ENCODE data around the gene GPX2. TPM values are rescaled to one million over a fixed set of nuclear protein-coding genes. Genes with fewer than 3 reads are reported as not detected.

GPX2 gene
- total RNA-seq, 1 donor from 2014 or later, result not detected

GRCh38 chr14:64963611-64964010 lies 21.1 kb upstream of the GPX2 start:
- Histone ChIP-seq H3K9ac (ENCODE audit: low read length) (no peak overlapping the region), H3K79me2 (ENCODE audit: insufficient read depth, low read length) (no peaks in the 10 kb centered on the region), H3K27ac (ENCODE audit: low read depth, low read length) (no peak overlapping the region), H3K4me1 (ENCODE audit: insufficient read depth, low read length) (peaks cover 5% of the 10 kb centered on the region), H3K36me3 (ENCODE audit: insufficient read depth, low read length) (no peaks in the 10 kb centered on the region), H3K9me3 (ENCODE audit: insufficient read depth, low read depth, low read length) (no peaks in the 10 kb centered on the region), H3K4me3 (ENCODE audit: insufficient read depth, low read depth, low read length) (no peak overlapping the region), H2AFZ (ENCODE audit: low read depth, low read length) (no peak overlapping the region), H3K27me3 (ENCODE audit: insufficient read depth, low read length) (no peaks in the 10 kb centered on the region), H3K4me2 (ENCODE audit: low read length) (no peak overlapping the region), H4K20me1 (ENCODE audit: insufficient read depth, low read length) (peaks cover 14% of the 10 kb centered on the region)
- DNase-seq (ENCODE audit: low read depth), result no peak
- FAIRE-seq, result no peak
- no peaks in the 10 kb centered on the region for H3K27me3 Mint-ChIP-seq (ENCODE audit: low read depth, unreplicated experiment)
- TF ChIP-seq CTCF (IDR thresholded peaks at IDR 0.05; ENCODE audit: insufficient read depth, low read depth, low read length) (no peak), EZH2 (IDR thresholded peaks at IDR 0.05; ENCODE audit: insufficient read depth, low read length) (no peak)
- H3K27ac Mint-ChIP-seq (ENCODE audit: unreplicated experiment), result no peak overlapping the region
- peaks cover 10% of the 10 kb centered on the region for H3K36me3 Mint-ChIP-seq (ENCODE audit: low read depth, unreplicated experiment)
- H3K4me3 Mint-ChIP-seq (ENCODE audit: unreplicated experiment), result no peak overlapping the region
- H3K9me3 Mint-ChIP-seq (ENCODE audit: unreplicated experiment), result peaks cover 2% of the 10 kb centered on the region
- H3K4me1 Mint-ChIP-seq (ENCODE audit: low read depth, unreplicated experiment), result peaks cover 7% of the 10 kb centered on the region

- Mint-ChIP-seq H3K4me3 (ENCODE audit: unreplicated experiment) (no peak overlapping the region), H3K36me3 (ENCODE audit: low read depth, unreplicated experiment) (peaks cover 5% of the 10 kb centered on the region), H3K9me3 (ENCODE audit: unreplicated experiment) (no peaks in the 10 kb centered on the region), H3K4me1 (ENCODE audit: low read depth, unreplicated experiment) (peaks cover 2% of the 10 kb centered on the region), H3K27ac (ENCODE audit: unreplicated experiment) (no peak overlapping the region), H3K27me3 (ENCODE audit: low read depth, unreplicated experiment) (no peaks in the 10 kb centered on the region)
- Histone ChIP-seq H3K27ac (ENCODE audit: low read depth, low read length) (no peak overlapping the region), H3K36me3 (ENCODE audit: insufficient read depth, low read length) (no peaks in the 10 kb centered on the region), H3K27me3 (ENCODE audit: insufficient read depth, low read length) (no peaks in the 10 kb centered on the region), H3K4me3 (ENCODE audit: insufficient read depth, low read depth, low read length) (no peak overlapping the region), H3K4me1 (ENCODE audit: insufficient read depth, low read length) (no peaks in the 10 kb centered on the region), H4K20me1 (ENCODE audit: insufficient read depth, low read length) (peaks cover 7% of the 10 kb centered on the region), H3K9ac (ENCODE audit: low read length) (no peak overlapping the region), H3K9me3 (ENCODE audit: insufficient read depth, low read depth, low read length) (no peaks in the 10 kb centered on the region), H2AFZ (ENCODE audit: low read depth, low read length) (no peak overlapping the region), H3K4me2 (ENCODE audit: low read length) (no peak overlapping the region), H3K79me2 (ENCODE audit: insufficient read depth, low read length) (no peaks in the 10 kb centered on the region)
- no peak for FAIRE-seq
- no peak for DNase-seq (ENCODE audit: low read depth)
- TF ChIP-seq EZH2 (IDR thresholded peaks at IDR 0.05; ENCODE audit: insufficient read depth, low read length), result no peak
- TF ChIP-seq CTCF (IDR thresholded peaks at IDR 0.05; ENCODE audit: insufficient read depth, low read depth, low read length), result no peak
Observed at GRCh38 chr14:64960762-64961276, 18.3 kb upstream of the GPX2 start.

- TF ChIP-seq CTCF (IDR thresholded peaks at IDR 0.05; ENCODE audit: insufficient read depth, low read depth, low read length), result no peak
- TF ChIP-seq EZH2 (IDR thresholded peaks at IDR 0.05; ENCODE audit: insufficient read depth, low read length), result no peak
- H3K4me3 Mint-ChIP-seq (ENCODE audit: unreplicated experiment), result no peak overlapping the region
- peaks cover 13% of the 10 kb centered on the region for H3K36me3 Mint-ChIP-seq (ENCODE audit: low read depth, unreplicated experiment)
- no peak overlapping the region for H3K4me2 ChIP-seq (ENCODE audit: low read length)
- no peak overlapping the region for H3K9ac ChIP-seq (ENCODE audit: low read length)
- no peak overlapping the region for H2AFZ ChIP-seq (ENCODE audit: low read depth, low read length)
- H3K27ac Mint-ChIP-seq (ENCODE audit: unreplicated experiment), result no peak overlapping the region
- H3K9me3 ChIP-seq (ENCODE audit: insufficient read depth, low read depth, low read length), result no peaks in the 10 kb centered on the region
- H3K27ac ChIP-seq (ENCODE audit: low read depth, low read length), result no peak overlapping the region
- peaks cover 15% of the 10 kb centered on the region for H4K20me1 ChIP-seq (ENCODE audit: insufficient read depth, low read length)
- no peaks in the 10 kb centered on the region for H3K9me3 Mint-ChIP-seq (ENCODE audit: unreplicated experiment)
- H3K27me3 ChIP-seq (ENCODE audit: insufficient read depth, low read length), result no peaks in the 10 kb centered on the region
- no peaks in the 10 kb centered on the region for H3K4me1 Mint-ChIP-seq (ENCODE audit: low read depth, unreplicated experiment)
- H3K4me3 ChIP-seq (ENCODE audit: insufficient read depth, low read depth, low read length), result no peak overlapping the region
- no peaks in the 10 kb centered on the region for H3K36me3 ChIP-seq (ENCODE audit: insufficient read depth, low read length)
- H3K79me2 ChIP-seq (ENCODE audit: insufficient read depth, low read length), result no peaks in the 10 kb centered on the region
- FAIRE-seq (no peak), DNase-seq (ENCODE audit: low read depth) (no peak)
- no peaks in the 10 kb centered on the region for H3K27me3 Mint-ChIP-seq (ENCODE audit: low read depth, unreplicated experiment)
- H3K4me1 ChIP-seq (ENCODE audit: insufficient read depth, low read length), result no peaks in the 10 kb centered on the region
Observed at GRCh38 chr14:64958743-64959142, 16.2 kb upstream of the GPX2 start.
